Measurements from ENCODE around the gene PCID2. TPM values are rescaled to one million over a fixed set of nuclear protein-coding genes. Genes with fewer than 3 reads are reported as not detected.
A peak's percentile ranks its signal among the peaks of the same experiment; 100 is the strongest.

Gene PCID2
- total RNA-seq, 1 donor from 2014 or later = 99.6 TPM

- Mint-ChIP-seq H3K27me3 (ENCODE audit: insufficient read depth, low read depth) (peaks cover 6% of the 10 kb centered on the region), H3K36me3 (no peaks in the 10 kb centered on the region), H3K27ac (peak overlapping the region; percentile 66), H3K4me1 (peaks cover 23% of the 10 kb centered on the region), H3K9me3 (no peaks in the 10 kb centered on the region), H3K4me3 (no peak overlapping the region)
- Histone ChIP-seq H4K20me1 (ENCODE audit: low read depth) (no peaks in the 10 kb centered on the region), H3F3A (ENCODE audit: low read depth) (peaks cover 17% of the 10 kb centered on the region), H2AFZ (replicated peaks) (no peak overlapping the region), H3K36me3 (no peaks in the 10 kb centered on the region), H3K9me3 (ENCODE audit: low read depth) (no peaks in the 10 kb centered on the region), H3K4me2 (no peak overlapping the region), H3K4me3 (no peak overlapping the region), H3K79me2 (ENCODE audit: low read depth) (no peaks in the 10 kb centered on the region), H3K27ac (no peak overlapping the region), H3K4me1 (peaks cover 6% of the 10 kb centered on the region), H3K9ac (no peak overlapping the region), H3K27me3 (peaks cover 24% of the 10 kb centered on the region)
- TF ChIP-seq EZH2phosphoT487 (IDR thresholded peaks at IDR 0.05) (no peak), CTCF (IDR thresholded peaks at IDR 0.05) (no peak), EZH2 (IDR thresholded peaks at IDR 0.05) (no peak)
- DNase-seq (ENCODE audit: low spot score) = no peak
These were observed 59.4 kb downstream of the PCID2 start for GRCh38 chr13:113148940-113149503.

GRCh38 chr13:113148407-113148806, 60.1 kb downstream of the PCID2 start:
- no peaks in the 10 kb centered on the region for H3K36me3 ChIP-seq
- Mint-ChIP-seq H3K4me1 (peaks cover 19% of the 10 kb centered on the region), H3K9me3 (no peaks in the 10 kb centered on the region), H3K36me3 (no peaks in the 10 kb centered on the region), H3K27ac (no peak overlapping the region), H3K4me3 (no peak overlapping the region), H3K27me3 (ENCODE audit: insufficient read depth, low read depth) (peaks cover 6% of the 10 kb centered on the region)
- no peak overlapping the region for H3K4me2 ChIP-seq
- peaks cover 10% of the 10 kb centered on the region for H3K4me1 ChIP-seq
- H2AFZ ChIP-seq (replicated peaks) = no peak overlapping the region
- no peak overlapping the region for H3K9ac ChIP-seq
- no peak overlapping the region for H3K27ac ChIP-seq
- peaks cover 14% of the 10 kb centered on the region for H3F3A ChIP-seq (ENCODE audit: low read depth)
- DNase-seq (ENCODE audit: low spot score) = no peak
- TF ChIP-seq CTCF (IDR thresholded peaks at IDR 0.05) = no peak
- no peak for TF ChIP-seq EZH2 (IDR thresholded peaks at IDR 0.05)
- no peak for TF ChIP-seq EZH2phosphoT487 (IDR thresholded peaks at IDR 0.05)
- H3K4me3 ChIP-seq = no peak overlapping the region
- peaks cover 20% of the 10 kb centered on the region for H3K27me3 ChIP-seq
- no peaks in the 10 kb centered on the region for H4K20me1 ChIP-seq (ENCODE audit: low read depth)
- no peaks in the 10 kb centered on the region for H3K79me2 ChIP-seq (ENCODE audit: low read depth)
- H3K9me3 ChIP-seq (ENCODE audit: low read depth) = no peaks in the 10 kb centered on the region

- Histone ChIP-seq H3K4me2 (no peak overlapping the region), H3K4me3 (no peak overlapping the region), H3K4me1 (peaks cover 13% of the 10 kb centered on the region), H3K9me3 (ENCODE audit: low read depth) (no peaks in the 10 kb centered on the region), H2AFZ (replicated peaks) (no peak overlapping the region), H4K20me1 (ENCODE audit: low read depth) (no peaks in the 10 kb centered on the region), H3F3A (ENCODE audit: low read depth) (peaks cover 3% of the 10 kb centered on the region), H3K9ac (no peak overlapping the region), H3K36me3 (no peaks in the 10 kb centered on the region), H3K27me3 (peaks cover 8% of the 10 kb centered on the region), H3K79me2 (ENCODE audit: low read depth) (no peaks in the 10 kb centered on the region), H3K27ac (no peak overlapping the region)
- no peak overlapping the region for H3K27ac Mint-ChIP-seq
- H3K36me3 Mint-ChIP-seq = no peaks in the 10 kb centered on the region
- DNase-seq (ENCODE audit: low spot score) = no peak
- peaks cover 12% of the 10 kb centered on the region for H3K4me1 Mint-ChIP-seq
- no peak overlapping the region for H3K4me3 Mint-ChIP-seq
- TF ChIP-seq EZH2 (IDR thresholded peaks at IDR 0.05) (no peak), CTCF (IDR thresholded peaks at IDR 0.05) (no peak), EZH2phosphoT487 (IDR thresholded peaks at IDR 0.05) (no peak)
- H3K27me3 Mint-ChIP-seq (ENCODE audit: insufficient read depth, low read depth) = peaks cover 6% of the 10 kb centered on the region
- H3K9me3 Mint-ChIP-seq = no peaks in the 10 kb centered on the region
These were observed 61.3 kb downstream of the PCID2 start for GRCh38 chr13:113147206-113147605.
